ENCODE data around the gene AMZ2. TPM values are rescaled to one million over a fixed set of nuclear protein-coding genes. Genes with fewer than 3 reads are reported as not detected.

Gene AMZ2
- total and polyA plus RNA-seq, 4 donors: 11.6 to 19.6 (median 17.3) TPM

GRCh38 chr17:68295086-68295485 is 47.2 kb downstream of the AMZ2 start:
- H3K36me3 ChIP-seq (ENCODE audit: control insufficient read depth in 4 of 4, insufficient read depth in 3 of 4, low read depth in 1 of 4, low read length in 3 of 4): no peaks in the 10 kb centered on the region
- DNase-seq (ENCODE audit: low spot score): no peak
- TF ChIP-seq ZBTB33 (IDR thresholded peaks at IDR 0.05) (no peak), CTCF (IDR thresholded peaks at IDR 0.05; ENCODE audit: low read depth, low read length, missing input control) (no peak), RAD21 (IDR thresholded peaks at IDR 0.05) (no peak), TAF1 (conservative IDR thresholded peaks at IDR 0.05) (no peak), MAX (IDR thresholded peaks at IDR 0.05) (no peak), SP1 (IDR thresholded peaks at IDR 0.05) (no peak), NR2F2 (IDR thresholded peaks at IDR 0.05) (no peak), EGR1 (IDR thresholded peaks at IDR 0.05; ENCODE audit: low read depth in 2 of 2) (no peak), RXRA (IDR thresholded peaks at IDR 0.05) (no peak), FOXA2 (IDR thresholded peaks at IDR 0.05) (no peak)
- H3K9me3 ChIP-seq (ENCODE audit: control insufficient read depth in 4 of 4, low read length in 3 of 4): no peaks in the 10 kb centered on the region
- peaks cover 5 to 22% (median 15%) of the 10 kb centered on the region in 4 donors for H3K4me1 ChIP-seq (ENCODE audit: control insufficient read depth in 4 of 4, insufficient read depth in 4 of 4, low read length in 3 of 4)
- no peak overlapping the region for H3K27ac ChIP-seq (ENCODE audit: low read depth in 1 of 2, low read length in 2 of 2)
- no peak overlapping the region for H3K4me3 ChIP-seq (ENCODE audit: low read depth in 1 of 3, low read length in 3 of 3)
- H3K9ac ChIP-seq (ENCODE audit: low read depth in 1 of 2, low read length in 2 of 2): no peak overlapping the region
- 85% methylated on average over 7 of the region's 7 CpGs for WGBS
- no peaks in the 10 kb centered on the region for H3K27me3 ChIP-seq (ENCODE audit: control insufficient read depth in 4 of 4, insufficient read depth in 4 of 4, low read length in 3 of 4)

- no peaks in the 10 kb centered on the region for H3K36me3 ChIP-seq (ENCODE audit: control insufficient read depth in 4 of 4, insufficient read depth in 3 of 4, low read depth in 1 of 4, low read length in 3 of 4)
- no peaks in the 10 kb centered on the region for H3K27me3 ChIP-seq (ENCODE audit: control insufficient read depth in 4 of 4, insufficient read depth in 4 of 4, low read length in 3 of 4)
- TF ChIP-seq REST (IDR thresholded peaks at IDR 0.05) (no peak), EGR1 (IDR thresholded peaks at IDR 0.05; ENCODE audit: low read depth in 2 of 2) (no peak), JUND (IDR thresholded peaks at IDR 0.05) (no peak), TAF1 (conservative IDR thresholded peaks at IDR 0.05) (no peak), FOXA2 (IDR thresholded peaks at IDR 0.05) (no peak), SP1 (IDR thresholded peaks at IDR 0.05) (no peak), RAD21 (IDR thresholded peaks at IDR 0.05) (no peak), ZBTB33 (IDR thresholded peaks at IDR 0.05) (no peak), YY1 (IDR thresholded peaks at IDR 0.05) (no peak), HNF4A (conservative IDR thresholded peaks at IDR 0.05) (no peak)
- DNase-seq (ENCODE audit: low spot score): no peak
- no peak overlapping the region for H3K9ac ChIP-seq (ENCODE audit: low read depth in 1 of 2, low read length in 2 of 2)
- H3K4me3 ChIP-seq (ENCODE audit: low read depth in 1 of 3, low read length in 3 of 3): no peak overlapping the region
- WGBS: 84% methylated on average over 18 of the region's 18 CpGs
- H3K4me1 ChIP-seq (ENCODE audit: control insufficient read depth in 4 of 4, insufficient read depth in 4 of 4, low read length in 3 of 4): peaks cover 2 to 9% (median 6%) of the 10 kb centered on the region in 4 donors
- no peaks in the 10 kb centered on the region for H3K9me3 ChIP-seq (ENCODE audit: control insufficient read depth in 4 of 4, low read length in 3 of 4)
- H3K27ac ChIP-seq (ENCODE audit: low read depth in 1 of 2, low read length in 2 of 2): peak overlapping the region in 1 of 2 donors; percentile 5
These were observed 48.7 kb downstream of the AMZ2 start for GRCh38 chr17:68296217-68297191.
